Progenitor cell of endocrine pancreas (in vitro differentiated cells): ENCODE data around the gene SPINT2. TPM values are rescaled to one million over a fixed set of nuclear protein-coding genes. Genes with fewer than 3 reads are reported as not detected.

Experiments used
- DNase-seq: peaks from one replicate; pipeline ENCODE4 v3.0.0; 2021; ENCODE audit warnings: low spot score; ENCODE audit not compliant: unreplicated experiment
- H3K27ac Mint-ChIP-seq: 2 replicates; pipeline ENCODE4 v1.8.0; 2021; ENCODE audit warnings: mild to moderate bottlenecking, moderate library complexity, mixed read lengths
- H3K27me3 Mint-ChIP-seq: 2 replicates; pipeline ENCODE4 v1.8.0; 2021; ENCODE audit warnings: mixed read lengths
- H3K36me3 Mint-ChIP-seq: 2 replicates; pipeline ENCODE4 v1.8.0; 2022; ENCODE audit warnings: mixed read lengths; ENCODE audit not compliant: insufficient read depth
- H3K4me1 Mint-ChIP-seq: 2 replicates; pipeline ENCODE4 v1.8.0; 2021; ENCODE audit warnings: low read depth, mixed read lengths
- H3K4me3 Mint-ChIP-seq: 2 replicates; pipeline ENCODE4 v1.8.0; 2021; ENCODE audit warnings: low read depth, mild to moderate bottlenecking, moderate library complexity, mixed read lengths
- H3K9me3 Mint-ChIP-seq: 2 replicates; pipeline ENCODE4 v1.8.0; 2021; ENCODE audit warnings: low read depth, mixed read lengths
- total RNA-seq: library from RNA; stranded (reverse); gene quantifications from 2 replicates; pipeline ENCODE4 v1.2.1, GENCODE V29; 2021
- TF ChIP-seq, protein P1 (sequence below): fragments of 200-600 bp; sonication (generic); IDR thresholded peaks from one replicate; pipeline ENCODE4 v1.5.0; 2021; ENCODE audit warnings: antibody characterized with exemption, mild to moderate bottlenecking; ENCODE audit not compliant: unreplicated experiment

Gene SPINT2
- total RNA-seq, 1 donor from 2014 or later = 519 TPM

- peak overlapping the region; percentile 97 for H3K27ac Mint-ChIP-seq
- peaks cover 4% of the 10 kb centered on the region for H3K36me3 Mint-ChIP-seq
- H3K4me1 Mint-ChIP-seq = peaks cover 59% of the 10 kb centered on the region
- TF ChIP-seq, protein P1, sequence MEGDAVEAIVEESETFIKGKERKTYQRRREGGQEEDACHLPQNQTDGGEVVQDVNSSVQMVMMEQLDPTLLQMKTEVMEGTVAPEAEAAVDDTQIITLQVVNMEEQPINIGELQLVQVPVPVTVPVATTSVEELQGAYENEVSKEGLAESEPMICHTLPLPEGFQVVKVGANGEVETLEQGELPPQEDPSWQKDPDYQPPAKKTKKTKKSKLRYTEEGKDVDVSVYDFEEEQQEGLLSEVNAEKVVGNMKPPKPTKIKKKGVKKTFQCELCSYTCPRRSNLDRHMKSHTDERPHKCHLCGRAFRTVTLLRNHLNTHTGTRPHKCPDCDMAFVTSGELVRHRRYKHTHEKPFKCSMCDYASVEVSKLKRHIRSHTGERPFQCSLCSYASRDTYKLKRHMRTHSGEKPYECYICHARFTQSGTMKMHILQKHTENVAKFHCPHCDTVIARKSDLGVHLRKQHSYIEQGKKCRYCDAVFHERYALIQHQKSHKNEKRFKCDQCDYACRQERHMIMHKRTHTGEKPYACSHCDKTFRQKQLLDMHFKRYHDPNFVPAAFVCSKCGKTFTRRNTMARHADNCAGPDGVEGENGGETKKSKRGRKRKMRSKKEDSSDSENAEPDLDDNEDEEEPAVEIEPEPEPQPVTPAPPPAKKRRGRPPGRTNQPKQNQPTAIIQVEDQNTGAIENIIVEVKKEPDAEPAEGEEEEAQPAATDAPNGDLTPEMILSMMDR = no peak
- H3K4me3 Mint-ChIP-seq = peak overlapping the region; percentile 99
- no peaks in the 10 kb centered on the region for H3K9me3 Mint-ChIP-seq
- no peak for DNase-seq
- no peaks in the 10 kb centered on the region for H3K27me3 Mint-ChIP-seq
Measured at GRCh38 chr19:38265213-38265861, 964 bp downstream of the SPINT2 start.

- no peaks in the 10 kb centered on the region for H3K9me3 Mint-ChIP-seq
- TF ChIP-seq, protein P1 = no peak
- peak overlapping the region; percentile 97 for H3K27ac Mint-ChIP-seq
- H3K4me1 Mint-ChIP-seq = peaks cover 65% of the 10 kb centered on the region
- H3K4me3 Mint-ChIP-seq = peak overlapping the region; percentile 99
- H3K27me3 Mint-ChIP-seq = no peaks in the 10 kb centered on the region
- no peak for DNase-seq
- peaks cover 8% of the 10 kb centered on the region for H3K36me3 Mint-ChIP-seq
Measured at GRCh38 chr19:38265921-38266429, 1.6 kb downstream of the SPINT2 start.

- H3K27me3 Mint-ChIP-seq = no peaks in the 10 kb centered on the region
- no peaks in the 10 kb centered on the region for H3K9me3 Mint-ChIP-seq
- H3K36me3 Mint-ChIP-seq = peaks cover 8% of the 10 kb centered on the region
- peak overlapping the region; percentile 99 for H3K4me3 Mint-ChIP-seq
- peaks cover 66% of the 10 kb centered on the region for H3K4me1 Mint-ChIP-seq
- TF ChIP-seq, protein P1 = no peak
- H3K27ac Mint-ChIP-seq = peak overlapping the region; percentile 97
- DNase-seq = no peak
Measured at GRCh38 chr19:38266981-38267597, 2.7 kb downstream of the SPINT2 start.

- Mint-ChIP-seq H3K9me3 (no peaks in the 10 kb centered on the region), H3K36me3 (peaks cover 8% of the 10 kb centered on the region), H3K27ac (peak overlapping the region; percentile 97), H3K4me1 (peaks cover 70% of the 10 kb centered on the region), H3K27me3 (no peaks in the 10 kb centered on the region), H3K4me3 (peak overlapping the region; percentile 99)
- DNase-seq = no peak
- TF ChIP-seq, protein P1 = no peak
Measured at GRCh38 chr19:38267761-38268483, 3.5 kb downstream of the SPINT2 start.

- H3K36me3 Mint-ChIP-seq = peaks cover 8% of the 10 kb centered on the region
- peak overlapping the region; percentile 99 for H3K4me3 Mint-ChIP-seq
- H3K4me1 Mint-ChIP-seq = peaks cover 70% of the 10 kb centered on the region
- TF ChIP-seq, protein P1 = no peak
- no peak for DNase-seq
- H3K27ac Mint-ChIP-seq = peak overlapping the region; percentile 97
- H3K27me3 Mint-ChIP-seq = no peaks in the 10 kb centered on the region
- H3K9me3 Mint-ChIP-seq = no peaks in the 10 kb centered on the region
Measured at GRCh38 chr19:38268539-38268938, 4.2 kb downstream of the SPINT2 start.
